GM21723 (cell line): ENCODE results near the gene CNBD2.
A peak's percentile ranks its signal among the peaks of the same experiment; 100 is the strongest.
"Not testable (repeated sequence)": the region's sequence is repeated elsewhere in the genome, so short reads cannot be mapped to it uniquely, and the experiment has no call there.

Source experiments
- ATAC-seq: cut with Tn5 transposase; IDR thresholded peaks from one replicate; pipeline ENCODE4 v1.9.1; 2021; ENCODE audit warnings: mild to moderate bottlenecking, moderate library complexity; ENCODE audit not compliant: unreplicated experiment

Gene CNBD2

GRCh38 chr20:35967979-35968640 is at the start of gene CNBD2:
TSS of gene CNBD2 (plus strand) at chr20:35968590. CDS start at chr20:35968763, 173 bp downstream.
- no peak for ATAC-seq

- ATAC-seq, result no peak
These were observed 47.9 kb upstream of the CNBD2 start for GRCh38 chr20:35920523-35920922.

GRCh38 chr20:35929301-35929700 is 39.1 kb upstream of the CNBD2 start:
- no peak for ATAC-seq

GRCh38 chr20:35934050-35934449 is 34.3 kb upstream of the CNBD2 start:
- ATAC-seq, result no peak

GRCh38 chr20:35939264-35939663 is 29.1 kb upstream of the CNBD2 start:
- ATAC-seq, result no peak

- no peak for ATAC-seq
These were observed 26.8 kb upstream of the CNBD2 start for GRCh38 chr20:35941620-35942019.

- ATAC-seq, result no peak
These were observed 26.1 kb upstream of the CNBD2 start for GRCh38 chr20:35942243-35942642.

- no peak for ATAC-seq
These were observed 20.9 kb upstream of the CNBD2 start for GRCh38 chr20:35947489-35947888.

GRCh38 chr20:35947907-35948306 is 20.5 kb upstream of the CNBD2 start:
- no peak for ATAC-seq

- ATAC-seq, result no peak
These were observed 18.3 kb upstream of the CNBD2 start for GRCh38 chr20:35950093-35950492.

- not testable (repeated sequence) for ATAC-seq
These were observed 16.3 kb upstream of the CNBD2 start for GRCh38 chr20:35952080-35952479.

GRCh38 chr20:35952480-35953386 is 15.7 kb upstream of the CNBD2 start:
- no peak for ATAC-seq

GRCh38 chr20:35953387-35954199 is 14.8 kb upstream of the CNBD2 start:
- peak; percentile 30 for ATAC-seq

- peak; percentile 87 for ATAC-seq
These were observed 14.0 kb upstream of the CNBD2 start, which contains the start of gene SCAND1 for GRCh38 chr20:35954200-35954906. TSS of gene SCAND1 (minus strand) at chr20:35954502. CDS start at chr20:35954284, 218 bp downstream.

GRCh38 chr20:35954907-35955251 is 13.5 kb upstream of the CNBD2 start:
- no peak for ATAC-seq

- no peak for ATAC-seq
These were observed 11.8 kb upstream of the CNBD2 start for GRCh38 chr20:35956616-35957015.

- not testable (repeated sequence) for ATAC-seq
These were observed 9.1 kb upstream of the CNBD2 start for GRCh38 chr20:35959291-35959690.

- no peak for ATAC-seq
These were observed 4.5 kb upstream of the CNBD2 start for GRCh38 chr20:35963878-35964277.

GRCh38 chr20:35968930-35969329 is 540 bp downstream of the CNBD2 start:
- no peak for ATAC-seq

- ATAC-seq, result no peak
These were observed 3.6 kb downstream of the CNBD2 start for GRCh38 chr20:35971981-35972380.

- no peak for ATAC-seq
These were observed 4.1 kb downstream of the CNBD2 start for GRCh38 chr20:35972462-35972861.
